Liver (tissue), 3 donors: Measurements from ENCODE around the gene SUGCT.

Source experiments
- CTCF ChIP-seq: fragments of 150-350 bp; IDR thresholded peaks from 2 replicates; pipeline ENCODE4 v1.5.1; 2017; ENCODE audit warnings: improper control_type of control experiment, low read depth, low read length; ENCODE audit not compliant: missing input control
- EGR1 ChIP-seq, 2 donors: IDR thresholded peaks; 2 replicates each; pipeline ENCODE4 v1.6.1; 2016 to 2018; ENCODE audit warnings: antibody characterized with exemption in 2 of 2, low read depth in 2 of 2
- FOXA1 ChIP-seq: IDR thresholded peaks from 2 replicates; pipeline ENCODE4 v1.6.1; 2016; ENCODE audit warnings: antibody characterized with exemption
- HNF4G ChIP-seq: IDR thresholded peaks from 2 replicates; pipeline ENCODE4 v1.6.1; 2016; ENCODE audit warnings: antibody characterized with exemption
- MAX ChIP-seq: IDR thresholded peaks from 2 replicates; pipeline ENCODE4 v1.6.1; 2016; ENCODE audit warnings: antibody characterized with exemption
- NR2F2 ChIP-seq: IDR thresholded peaks from 2 replicates; pipeline ENCODE4 v1.6.1; 2016; ENCODE audit warnings: antibody characterized with exemption
- RAD21 ChIP-seq, 2 donors: IDR thresholded peaks; 2 replicates each; pipeline ENCODE4 v1.6.1; 2016; ENCODE audit warnings: antibody characterized with exemption in 2 of 2, mild to moderate bottlenecking in 2 of 2
- YY1 ChIP-seq: IDR thresholded peaks from 2 replicates; pipeline ENCODE4 v1.6.1; 2016; ENCODE audit warnings: antibody characterized with exemption, mild to moderate bottlenecking
- ZBTB33 ChIP-seq: IDR thresholded peaks from 2 replicates; pipeline ENCODE4 v1.6.1; 2016; ENCODE audit warnings: antibody characterized with exemption
- donor health status: healthy.
- donor health status: healthy.

GRCh38 chr7:40421433-40421832 is 286.6 kb downstream of the SUGCT start:
- no peak for TF ChIP-seq CTCF
- no peak for TF ChIP-seq RAD21 (IDR thresholded peaks at IDR 0.05)
- no peak for TF ChIP-seq FOXA1
- no peak for TF ChIP-seq NR2F2
- no peak for TF ChIP-seq HNF4G
- TF ChIP-seq MAX: no peak
- TF ChIP-seq YY1: no peak
- no peak for TF ChIP-seq ZBTB33
- no peak for TF ChIP-seq EGR1 (IDR thresholded peaks at IDR 0.05; ENCODE audit: low read depth in 2 of 2)
